Activated B cell treated with CpG ODN at 0.5 μM for 24 hours (primary cell): ENCODE results near the gene GP1BA. TPM values are rescaled to one million over a fixed set of nuclear protein-coding genes. Genes with fewer than 3 reads are reported as not detected.
"Not testable (repeated sequence)": the region's sequence is repeated elsewhere in the genome, so short reads cannot be mapped to it uniquely, and the experiment has no call there.

Source experiments
- ATAC-seq: fragments of 200-7000 bp; cut with Tn5 transposase; one replicate; pipeline ENCODE4 v1.10.0; 2021; ENCODE audit warnings: low read depth, mild to moderate bottlenecking, moderate library complexity
- CTCF ChIA-PET: fragments of 350-600 bp; sonication (Branson Sonifier 250); formaldehyde crosslinking; loops from one replicate; lab custom pipeline; 2021; ENCODE audit warnings: antibody characterized with exemption; lab: Charles Lee
- POLR2A ChIA-PET: fragments of 350-600 bp; sonication (Branson Sonifier 250); formaldehyde crosslinking; loops from one replicate; lab custom pipeline; 2021; ENCODE audit warnings: antibody characterized with exemption; lab: Charles Lee
- DNase-seq: peaks from one replicate; pipeline ENCODE4 v3.0.0; 2022
- H3K27ac Mint-ChIP-seq: one replicate; pipeline ENCODE4 v1.8.0; 2020; ENCODE audit warnings: mixed read lengths
- H3K27me3 Mint-ChIP-seq: one replicate; pipeline ENCODE4 v1.8.0; 2021; ENCODE audit warnings: mixed read lengths
- H3K36me3 Mint-ChIP-seq: one replicate; pipeline ENCODE4 v1.8.0; 2021; ENCODE audit warnings: low read depth, mixed read lengths
- H3K4me1 Mint-ChIP-seq: one replicate; pipeline ENCODE4 v1.8.0; 2021; ENCODE audit warnings: mixed read lengths
- H3K4me3 Mint-ChIP-seq: one replicate; pipeline ENCODE4 v1.8.0; 2020; ENCODE audit warnings: mild to moderate bottlenecking, mixed read lengths
- H3K9me3 Mint-ChIP-seq: one replicate; pipeline ENCODE4 v1.8.0; 2020; ENCODE audit warnings: mixed read lengths
- CTCF ChIP-seq: fragments of 200-600 bp; IDR thresholded peaks from one replicate; pipeline ENCODE4 v1.8.0; 2022; ENCODE audit warnings: antibody characterized with exemption, mild to moderate bottlenecking
- intact Hi-C: fragments of 100-400 bp; cut with micrococcal nuclease; formaldehyde crosslinking; loops from one replicate; pipeline ENCODE4 v1.15.1; 2024
- total RNA-seq: library from RNA; stranded (reverse); gene quantifications from 2 replicates; pipeline ENCODE4 v1.2.3, GENCODE V29; 2022

The GP1BA gene
- total RNA-seq, 1 donor from 2014 or later = not detected

- ATAC-seq (peak; percentile 99), DNase-seq (peak; percentile 61)
- POLR2A ChIA-PET = interaction anchor here (0.6 to 1.3 kb wide), 11 partner anchors 31 to 474 kb away, joined by 3 to 11 read pairs (median 5); partner anchors contain the start of genes CAMTA2, PFN1, RNF167 and SLC25A11
- intact Hi-C loops = loop anchor here (1.0 to 2.0 kb wide), 5 partner anchors 40 to 110 kb away; partner anchors contain the start of genes CAMTA2, PFN1 and SPAG7
- CTCF ChIA-PET = interaction anchor here (0.6 to 2.6 kb wide), 22 partner anchors 10 to 199 kb away, joined by 3 to 38 read pairs (median 4); partner anchors contain the start of genes ARRB2, C17orf107, CAMTA2 and PFN1
- no peaks in the 10 kb centered on the region for H3K36me3 Mint-ChIP-seq
- no peak overlapping the region for H3K4me3 Mint-ChIP-seq
- no peak for TF ChIP-seq CTCF
- H3K9me3 Mint-ChIP-seq = no peaks in the 10 kb centered on the region
- H3K4me1 Mint-ChIP-seq = no peaks in the 10 kb centered on the region
- H3K27me3 Mint-ChIP-seq = peaks cover 2% of the 10 kb centered on the region
- no peak overlapping the region for H3K27ac Mint-ChIP-seq
Measured at GRCh38 chr17:4908711-4909496, 23.2 kb upstream of the GP1BA start.

- Mint-ChIP-seq H3K36me3 (no peaks in the 10 kb centered on the region), H3K27ac (no peak overlapping the region), H3K4me3 (no peak overlapping the region), H3K9me3 (no peaks in the 10 kb centered on the region), H3K4me1 (no peaks in the 10 kb centered on the region), H3K27me3 (no peaks in the 10 kb centered on the region)
- no peak for ATAC-seq
- TF ChIP-seq CTCF = no peak
- intact Hi-C loops = no loop called here
- ChIA-PET POLR2A (interaction anchor here (0.5 to 0.7 kb wide), 2 partner anchors 130 to 543 kb away, joined by 3 read pairs; no protein-coding TSS in a partner anchor), CTCF (no interaction called here)
- DNase-seq = no peak
Measured at GRCh38 chr17:4913994-4914393, 18.1 kb upstream of the GP1BA start.

DNA sequence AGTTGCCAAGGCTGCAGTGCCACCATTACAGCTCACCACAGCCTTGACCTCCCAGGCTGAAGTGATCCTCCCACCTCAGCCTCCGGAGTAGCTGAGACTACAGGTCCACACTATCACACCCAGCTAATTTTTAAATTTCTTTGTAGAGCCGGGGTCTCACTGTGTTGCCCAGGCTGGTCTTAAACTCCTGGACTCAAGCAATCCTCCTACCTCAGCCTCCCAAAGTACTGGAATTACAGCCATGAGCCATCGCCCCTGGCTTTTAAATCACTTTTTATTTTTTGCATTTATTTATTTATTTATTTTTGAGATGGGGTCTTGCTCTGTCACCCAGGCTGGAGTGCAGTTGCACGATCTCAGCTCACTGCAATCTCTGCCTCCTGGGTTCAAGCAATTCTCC is 17.5 kb upstream of the GP1BA start:
- H3K4me1 Mint-ChIP-seq, DNase-seq, POLR2A ChIA-PET, H3K36me3 Mint-ChIP-seq, intact Hi-C loops, H3K4me3 Mint-ChIP-seq, H3K27me3 Mint-ChIP-seq, ATAC-seq, H3K9me3 Mint-ChIP-seq, H3K27ac Mint-ChIP-seq, CTCF ChIA-PET: not testable (repeated sequence)

DNA sequence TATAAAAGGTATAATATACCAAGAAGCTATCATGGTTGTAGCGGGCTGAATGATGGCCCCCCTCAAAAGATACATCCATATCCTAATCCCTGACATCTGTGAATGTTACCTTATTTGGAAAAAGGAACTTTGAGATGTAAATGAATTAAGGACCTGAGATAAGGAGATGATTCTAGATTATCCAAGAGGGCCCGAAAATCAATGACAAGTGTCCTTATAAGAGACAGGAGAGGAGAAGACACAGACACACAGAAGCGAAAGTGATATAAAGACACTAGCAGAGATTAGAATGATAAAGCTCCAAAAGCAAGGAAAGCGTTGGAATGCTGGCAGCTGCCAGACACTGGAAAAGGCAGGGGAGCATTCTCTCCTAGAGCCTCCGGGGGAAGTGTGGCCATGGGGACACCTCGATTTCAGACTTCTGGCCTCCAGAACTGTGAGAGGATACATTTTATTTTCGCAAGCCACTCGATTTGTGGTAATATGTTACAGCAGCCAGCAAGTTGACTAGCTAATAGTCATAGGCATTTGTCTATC is 12.5 kb upstream of the GP1BA start:
- ATAC-seq (no peak), DNase-seq (no peak)
- intact Hi-C loops = no loop called here
- Mint-ChIP-seq H3K4me1 (no peaks in the 10 kb centered on the region), H3K4me3 (no peak overlapping the region), H3K27ac (no peak overlapping the region), H3K36me3 (no peaks in the 10 kb centered on the region), H3K9me3 (no peaks in the 10 kb centered on the region), H3K27me3 (no peaks in the 10 kb centered on the region)
- CTCF ChIA-PET = interaction anchor here (1.1 kb wide), 1 partner anchor 16 kb away, joined by 3 read pairs; no protein-coding TSS in a partner anchor
- no peak for TF ChIP-seq CTCF
- POLR2A ChIA-PET = interaction anchor here (0.7 kb wide), 1 partner anchor 111 kb away, joined by 4 read pairs; no protein-coding TSS in a partner anchor

GRCh38 chr17:4920351-4921048 is 11.6 kb upstream of the GP1BA start:
- intact Hi-C loops = no loop called here
- DNase-seq = no peak

More at GRCh38 chr17:4920351-4921048, 11.6 kb upstream of the GP1BA start:
- H3K27me3 Mint-ChIP-seq = no peaks in the 10 kb centered on the region
- H3K36me3 Mint-ChIP-seq = no peaks in the 10 kb centered on the region
- no peak overlapping the region for H3K4me3 Mint-ChIP-seq
- ChIA-PET CTCF (interaction anchor here (1.1 kb wide), 1 partner anchor 16 kb away, joined by 3 read pairs; no protein-coding TSS in a partner anchor), POLR2A (interaction anchor here (0.5 to 0.7 kb wide), 2 partner anchors 110 to 142 kb away, joined by 3 to 4 read pairs; no protein-coding TSS in a partner anchor)
- no peaks in the 10 kb centered on the region for H3K4me1 Mint-ChIP-seq
- no peak for TF ChIP-seq CTCF
- no peak for ATAC-seq
- H3K27ac Mint-ChIP-seq = no peak overlapping the region
- H3K9me3 Mint-ChIP-seq = no peaks in the 10 kb centered on the region
